ENCODE data around the gene LRRC27. TPM values are rescaled to one million over a fixed set of nuclear protein-coding genes. Genes with fewer than 3 reads are reported as not detected.

The LRRC27 gene
- total RNA-seq, 2 experiments from 2014 or later, result 13.0 to 17.3 TPM

GRCh38 chr10:132309471-132309865 is 22.5 kb upstream of the LRRC27 start:
- Histone ChIP-seq H4K20me1 (ENCODE audit: insufficient read depth, low read length) (no peaks in the 10 kb centered on the region), H2AFZ (ENCODE audit: low read length) (no peak overlapping the region), H3K4me1 (ENCODE audit: insufficient read depth, low read length, poor library complexity, severe bottlenecking) (no peaks in the 10 kb centered on the region), H3K9me2 (ENCODE audit: insufficient read depth, low read length) (no peaks in the 10 kb centered on the region), H3K36me3 (ENCODE audit: insufficient read depth, low read length) (no peaks in the 10 kb centered on the region), H3K4me2 (ENCODE audit: low read length) (no peak overlapping the region), H3K79me2 (ENCODE audit: insufficient read depth, low read depth, low read length) (no peaks in the 10 kb centered on the region), H3K4me3 (ENCODE audit: low read depth, low read length, poor library complexity, severe bottlenecking) (no peak overlapping the region), H3K27ac (ENCODE audit: low read depth, low read length, poor library complexity, severe bottlenecking) (no peak overlapping the region), H3K9me3 (ENCODE audit: low read length) (no peaks in the 10 kb centered on the region)
- BruUV-seq (replicated peaks), result no TSS peak
- CTCF ChIA-PET (ENCODE audit: unreplicated experiment), result no interaction called here
- TF ChIP-seq EZH2phosphoT487 (IDR thresholded peaks at IDR 0.05; ENCODE audit: borderline replicate concordance, low read depth, low read length), result no peak
- no peak for TF ChIP-seq CTCF (conservative IDR thresholded peaks at IDR 0.05; ENCODE audit: low read length)
- intact Hi-C loops (cut with micrococcal nuclease; ENCODE audit: unreplicated experiment), result no loop called here
- POLR2A ChIA-PET, result interaction anchor here (0.6 kb wide), 1 partner anchor 147 kb away, joined by 3 read pairs; no protein-coding TSS in a partner anchor
- DNase-seq (ENCODE audit: low spot score), result no peak

GRCh38 chr10:132309879-132310591 is 22.0 kb upstream of the LRRC27 start:
- no peak overlapping the region for H2AFZ ChIP-seq (ENCODE audit: low read length)
- intact Hi-C loops (cut with micrococcal nuclease; ENCODE audit: unreplicated experiment), result no loop called here
- no peaks in the 10 kb centered on the region for H3K9me2 ChIP-seq (ENCODE audit: insufficient read depth, low read length)
- no peaks in the 10 kb centered on the region for H3K4me1 ChIP-seq (ENCODE audit: insufficient read depth, low read length, poor library complexity, severe bottlenecking)
- ChIA-PET POLR2A (no interaction called here), CTCF (ENCODE audit: unreplicated experiment) (no interaction called here)
- no peak for DNase-seq (ENCODE audit: low spot score)
- no peaks in the 10 kb centered on the region for H3K9me3 ChIP-seq (ENCODE audit: low read length)
- no peaks in the 10 kb centered on the region for H3K36me3 ChIP-seq (ENCODE audit: insufficient read depth, low read length)
- no peaks in the 10 kb centered on the region for H3K79me2 ChIP-seq (ENCODE audit: insufficient read depth, low read depth, low read length)
- no peak for TF ChIP-seq CTCF (conservative IDR thresholded peaks at IDR 0.05; ENCODE audit: low read length)
- TF ChIP-seq EZH2phosphoT487 (IDR thresholded peaks at IDR 0.05; ENCODE audit: borderline replicate concordance, low read depth, low read length), result no peak
- no peak overlapping the region for H3K4me3 ChIP-seq (ENCODE audit: low read depth, low read length, poor library complexity, severe bottlenecking)
- H4K20me1 ChIP-seq (ENCODE audit: insufficient read depth, low read length), result no peaks in the 10 kb centered on the region
- H3K27ac ChIP-seq (ENCODE audit: low read depth, low read length, poor library complexity, severe bottlenecking), result no peak overlapping the region
- H3K4me2 ChIP-seq (ENCODE audit: low read length), result no peak overlapping the region
- BruUV-seq (replicated peaks), result no TSS peak

- H3K4me1 ChIP-seq (ENCODE audit: insufficient read depth, low read length, poor library complexity, severe bottlenecking), result no peaks in the 10 kb centered on the region
- H3K27ac ChIP-seq (ENCODE audit: low read depth, low read length, poor library complexity, severe bottlenecking), result no peak overlapping the region
- H3K4me2 ChIP-seq (ENCODE audit: low read length), result no peak overlapping the region
- intact Hi-C loops (cut with micrococcal nuclease; ENCODE audit: unreplicated experiment), result no loop called here
- POLR2A ChIA-PET, result no interaction called here
- no peaks in the 10 kb centered on the region for H3K79me2 ChIP-seq (ENCODE audit: insufficient read depth, low read depth, low read length)
- TF ChIP-seq EZH2phosphoT487 (IDR thresholded peaks at IDR 0.05; ENCODE audit: borderline replicate concordance, low read depth, low read length) (no peak), CTCF (conservative IDR thresholded peaks at IDR 0.05; ENCODE audit: low read length) (no peak)
- no peak overlapping the region for H2AFZ ChIP-seq (ENCODE audit: low read length)
- BruUV-seq (replicated peaks), result no TSS peak
- no peaks in the 10 kb centered on the region for H4K20me1 ChIP-seq (ENCODE audit: insufficient read depth, low read length)
- no peak for DNase-seq (ENCODE audit: low spot score)
- H3K9me3 ChIP-seq (ENCODE audit: low read length), result no peaks in the 10 kb centered on the region
- no peak overlapping the region for H3K4me3 ChIP-seq (ENCODE audit: low read depth, low read length, poor library complexity, severe bottlenecking)
- H3K36me3 ChIP-seq (ENCODE audit: insufficient read depth, low read length), result no peaks in the 10 kb centered on the region
- H3K9me2 ChIP-seq (ENCODE audit: insufficient read depth, low read length), result no peaks in the 10 kb centered on the region
- CTCF ChIA-PET (ENCODE audit: unreplicated experiment), result no interaction called here
Observed at GRCh38 chr10:132310701-132311337, 21.2 kb upstream of the LRRC27 start.
